CD4-positive, alpha-beta T cell treated with Interferon alpha-2 for 1 hour (primary cell): Measurements from ENCODE around the gene ST8SIA5.

Experiments used
- DNase-seq, 2 donors: peaks; one replicate each; pipeline ENCODE4 v3.0.0-alpha.2; 2020 to 2022

The ST8SIA5 gene

DNA sequence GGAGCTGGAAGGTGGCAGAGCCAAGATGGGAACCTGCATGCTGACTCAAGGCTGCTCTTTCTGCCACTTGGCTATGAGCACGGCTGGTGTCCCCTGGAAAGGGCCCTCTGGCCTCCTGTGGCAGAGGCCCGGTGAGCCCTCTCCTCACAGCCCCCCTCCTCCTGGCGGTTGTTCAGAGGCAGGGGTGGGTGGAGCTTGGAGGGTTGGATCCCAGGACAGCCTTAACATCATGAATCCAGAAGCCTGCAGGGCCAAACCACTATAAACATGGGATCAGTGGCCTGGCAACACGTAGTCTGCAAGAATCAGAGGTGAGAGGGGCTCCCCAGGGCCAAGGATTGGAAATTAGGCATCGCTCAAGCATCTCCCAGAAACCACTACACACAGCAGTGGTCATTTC is 51.3 kb downstream of the ST8SIA5 start:
- no peak for DNase-seq

DNA sequence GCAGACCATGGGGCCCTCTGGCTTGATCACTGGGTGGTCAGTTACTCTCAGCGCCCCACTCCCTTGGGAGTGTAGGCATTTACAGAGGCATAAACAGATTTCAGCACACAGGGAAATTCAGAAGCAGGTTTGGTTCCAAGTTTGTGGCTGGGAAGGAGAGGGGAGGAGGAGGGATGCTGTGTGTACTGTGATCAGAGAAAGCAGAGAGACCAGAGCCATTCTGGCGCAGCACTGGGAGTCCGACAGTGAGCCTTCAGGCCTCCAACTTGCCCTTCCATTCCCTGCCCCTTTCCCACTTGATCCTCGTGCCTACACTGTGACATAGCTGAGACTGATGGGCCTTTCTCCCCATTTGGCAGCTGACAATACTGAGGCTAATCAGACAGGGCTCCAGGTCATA is 52.0 kb downstream of the ST8SIA5 start:
- DNase-seq, result no peak

DNA sequence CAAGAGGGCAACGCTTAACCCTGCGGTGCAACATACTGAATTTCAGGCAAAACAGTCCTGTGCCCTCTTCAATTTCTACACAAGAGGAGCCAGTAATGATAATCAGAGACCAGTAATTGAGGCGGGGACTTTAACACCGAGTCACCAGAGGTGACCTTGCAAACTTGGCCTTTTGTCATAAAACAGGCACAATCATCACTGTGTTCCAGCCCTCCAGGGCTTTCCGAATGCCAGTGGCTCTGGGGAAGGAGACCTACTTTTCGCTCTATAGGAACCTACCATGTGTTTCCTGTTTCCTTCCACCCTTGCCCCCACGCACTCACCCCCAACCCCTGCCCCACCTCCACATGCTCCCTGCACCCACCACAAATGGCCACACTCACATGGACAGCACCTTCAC is 52.7 kb downstream of the ST8SIA5 start:
- DNase-seq, result no peak

DNA sequence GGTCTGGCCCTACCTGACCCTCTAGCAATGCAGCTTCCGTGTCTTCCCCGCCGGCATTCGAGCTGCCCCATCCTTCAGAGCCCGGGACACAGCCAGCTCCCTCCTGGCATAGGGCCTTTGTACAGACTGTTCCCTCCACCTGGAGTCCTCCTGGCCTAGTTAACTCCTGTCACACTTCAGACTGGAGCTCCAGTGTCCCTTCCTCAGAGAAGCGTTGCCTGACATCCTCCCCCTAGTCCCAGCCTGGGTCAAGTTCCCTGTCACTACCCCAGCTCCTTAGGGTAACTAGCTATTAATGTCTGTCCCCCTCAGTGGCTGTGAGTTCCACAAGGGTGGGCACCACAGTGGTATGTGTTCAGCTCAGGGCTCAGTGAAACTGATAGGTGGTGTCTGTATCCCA is 54.4 kb downstream of the ST8SIA5 start:
- no peak for DNase-seq

DNA sequence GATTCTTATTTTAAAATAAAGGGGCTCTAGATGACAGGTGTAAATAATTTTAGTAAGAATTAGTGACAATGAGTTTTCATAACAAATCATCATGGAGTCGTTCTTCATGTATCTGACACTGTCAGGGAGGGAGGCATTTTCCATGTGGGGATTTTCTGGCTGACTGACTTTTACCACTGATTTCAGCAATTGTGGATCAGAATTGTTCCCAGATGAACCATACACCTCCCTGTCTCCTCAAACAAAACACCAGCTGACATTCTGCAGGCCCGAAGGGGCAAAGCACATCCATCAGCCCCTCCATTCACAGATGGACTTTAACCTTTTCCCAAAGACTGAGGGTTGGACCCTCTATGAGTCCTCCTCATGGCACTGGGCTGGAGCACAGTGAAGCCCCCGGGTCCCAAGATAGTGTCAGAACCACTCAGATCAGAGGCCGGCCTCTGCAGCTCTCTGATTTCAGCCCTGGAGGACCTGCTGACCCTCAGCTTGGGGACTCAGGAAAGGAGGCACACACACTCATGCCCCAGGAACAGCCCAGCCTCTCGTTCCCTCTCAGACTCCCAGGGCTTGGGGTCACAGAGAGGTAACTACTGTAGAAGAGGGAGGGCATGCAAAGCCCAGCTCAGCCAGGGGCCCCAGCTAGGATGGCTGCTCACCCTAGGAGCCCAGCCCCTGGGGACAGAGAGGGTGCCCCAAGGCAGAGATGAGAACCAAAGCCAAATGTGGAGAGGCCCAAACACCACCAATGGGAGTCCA is 56.6 kb downstream of the ST8SIA5 start:
- no peak for DNase-seq

DNA sequence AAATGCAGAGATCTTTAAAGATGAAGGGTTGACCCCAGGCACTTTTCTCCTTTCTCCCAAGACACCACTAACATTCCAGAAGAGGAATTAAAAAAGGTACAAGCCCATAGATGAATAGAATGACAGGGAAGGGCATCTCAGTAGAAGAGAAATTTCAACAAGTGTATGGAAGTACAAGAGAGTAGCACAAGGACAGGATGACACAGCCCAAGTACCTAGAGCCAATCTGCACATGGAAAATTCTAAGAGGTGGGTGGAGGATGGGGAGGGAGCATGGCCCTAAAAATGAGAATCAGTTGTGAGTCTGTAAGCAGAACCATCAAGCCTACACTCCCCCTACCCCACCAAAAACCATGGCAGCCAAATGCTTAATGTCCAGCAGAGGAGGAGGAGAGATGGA is 60.2 kb downstream of the ST8SIA5 start:
- no peak for DNase-seq

DNA sequence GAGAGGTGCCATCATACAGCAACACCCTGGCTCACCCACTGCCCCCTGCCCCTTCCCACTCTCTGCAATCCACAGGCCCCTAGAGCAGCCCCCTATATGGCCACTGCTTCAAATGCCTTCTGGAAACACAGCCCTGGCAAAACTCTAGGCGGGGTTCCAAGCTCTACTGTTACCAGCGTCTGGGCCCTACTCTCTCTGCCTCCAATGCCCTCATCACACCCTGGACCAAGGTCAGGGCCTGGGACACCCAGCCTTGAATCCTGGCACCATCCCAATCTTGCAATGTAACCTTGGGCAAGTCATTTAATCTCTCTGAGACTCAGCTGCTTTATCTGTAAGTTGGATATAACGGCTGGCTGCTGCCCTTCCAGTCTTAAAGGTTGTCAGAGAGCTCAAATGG is 60.6 kb downstream of the ST8SIA5 start:
- no peak for DNase-seq

DNA sequence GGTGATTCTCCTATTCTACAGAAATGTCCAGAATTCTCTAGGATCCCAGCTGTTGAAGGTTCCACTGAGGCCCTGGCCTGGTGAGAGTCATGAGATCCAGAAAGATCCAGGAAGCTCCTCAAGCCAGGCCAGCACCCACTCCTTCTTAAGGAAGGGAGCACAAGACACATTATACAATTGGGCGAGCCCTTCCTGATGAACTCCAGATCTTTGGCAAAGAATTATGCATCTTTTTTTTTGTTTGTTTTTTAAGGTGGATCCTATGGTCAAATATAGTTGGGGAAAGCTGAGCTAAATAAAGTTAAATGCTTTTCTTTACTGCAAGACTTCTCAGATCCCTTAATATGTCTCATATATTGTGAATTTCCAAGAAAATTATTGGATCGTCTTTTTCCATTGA is 62.9 kb downstream of the ST8SIA5 start:
- DNase-seq, result no peak

DNA sequence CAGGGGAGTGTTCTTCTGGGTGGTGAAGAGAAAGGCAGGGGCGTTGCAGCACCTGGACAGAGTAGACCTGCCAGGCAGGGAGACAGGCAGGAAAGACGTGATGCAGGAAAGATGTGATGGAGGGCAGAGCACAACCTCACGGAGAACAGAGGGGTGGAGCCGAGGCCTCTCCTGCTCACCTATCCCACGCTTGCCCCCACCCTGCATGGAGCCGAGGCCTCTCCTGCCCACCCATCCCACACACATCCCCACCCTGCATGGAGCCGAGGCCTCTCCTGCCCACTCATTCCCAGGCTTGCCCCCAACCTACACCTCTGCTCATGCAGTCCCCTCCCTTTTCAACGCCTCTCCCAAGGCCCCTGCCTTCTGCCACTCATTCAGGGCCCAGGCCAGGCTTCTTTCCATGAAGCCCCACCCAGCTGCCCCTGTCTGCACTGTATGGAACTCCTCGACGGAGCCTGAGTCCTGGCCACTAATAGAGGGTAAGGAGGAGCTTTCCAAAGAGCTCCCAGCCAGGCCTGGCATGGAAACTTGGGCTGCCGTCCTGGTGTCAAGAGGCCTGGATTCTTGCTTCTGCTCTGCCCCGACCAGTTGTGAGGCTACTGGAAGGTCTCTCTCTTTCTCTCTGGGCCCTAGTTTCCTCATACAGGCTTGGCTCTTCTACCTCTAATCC is 67.9 kb downstream of the ST8SIA5 start:
- DNase-seq, result no peak

DNA sequence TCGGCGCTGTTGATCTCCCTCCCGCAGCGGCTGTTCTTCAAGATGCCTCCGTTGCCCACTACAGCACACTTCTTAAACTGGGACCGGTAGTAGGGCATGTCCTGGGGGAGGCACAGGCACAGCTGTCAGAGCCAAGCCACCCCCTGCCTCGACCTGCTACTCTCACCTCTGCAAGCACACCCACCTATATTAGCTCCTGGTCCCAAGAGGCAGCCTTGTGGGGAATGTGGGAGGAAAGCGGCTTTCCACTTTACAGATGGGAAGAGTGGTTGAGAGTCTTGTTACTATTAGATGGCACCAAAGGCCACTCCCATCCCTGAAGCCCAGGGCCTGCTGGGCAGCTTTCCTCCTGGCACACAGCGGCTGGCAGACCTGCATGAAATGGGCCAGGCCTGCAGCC is 70.7 kb downstream of the ST8SIA5 start:
- no peak for DNase-seq

DNA sequence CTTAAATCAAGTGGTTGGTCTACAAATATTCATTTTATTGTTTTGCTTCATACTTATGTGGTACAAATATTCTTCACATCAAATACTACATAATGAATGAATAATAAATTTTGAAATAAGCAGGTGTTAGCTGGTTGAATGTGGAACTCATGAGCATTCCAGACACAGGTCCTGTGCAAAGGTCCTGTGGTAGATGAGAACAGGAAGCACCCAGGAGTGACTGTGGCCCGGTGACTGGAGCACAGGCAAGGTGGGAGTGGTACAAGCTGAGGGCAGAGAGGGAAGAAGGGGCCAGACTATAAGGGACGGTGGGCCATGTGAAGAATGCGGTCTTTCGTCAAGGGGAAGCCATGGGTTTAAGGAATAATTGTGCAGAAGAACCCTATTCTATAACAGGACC is 73.6 kb downstream of the ST8SIA5 start:
- no peak for DNase-seq

DNA sequence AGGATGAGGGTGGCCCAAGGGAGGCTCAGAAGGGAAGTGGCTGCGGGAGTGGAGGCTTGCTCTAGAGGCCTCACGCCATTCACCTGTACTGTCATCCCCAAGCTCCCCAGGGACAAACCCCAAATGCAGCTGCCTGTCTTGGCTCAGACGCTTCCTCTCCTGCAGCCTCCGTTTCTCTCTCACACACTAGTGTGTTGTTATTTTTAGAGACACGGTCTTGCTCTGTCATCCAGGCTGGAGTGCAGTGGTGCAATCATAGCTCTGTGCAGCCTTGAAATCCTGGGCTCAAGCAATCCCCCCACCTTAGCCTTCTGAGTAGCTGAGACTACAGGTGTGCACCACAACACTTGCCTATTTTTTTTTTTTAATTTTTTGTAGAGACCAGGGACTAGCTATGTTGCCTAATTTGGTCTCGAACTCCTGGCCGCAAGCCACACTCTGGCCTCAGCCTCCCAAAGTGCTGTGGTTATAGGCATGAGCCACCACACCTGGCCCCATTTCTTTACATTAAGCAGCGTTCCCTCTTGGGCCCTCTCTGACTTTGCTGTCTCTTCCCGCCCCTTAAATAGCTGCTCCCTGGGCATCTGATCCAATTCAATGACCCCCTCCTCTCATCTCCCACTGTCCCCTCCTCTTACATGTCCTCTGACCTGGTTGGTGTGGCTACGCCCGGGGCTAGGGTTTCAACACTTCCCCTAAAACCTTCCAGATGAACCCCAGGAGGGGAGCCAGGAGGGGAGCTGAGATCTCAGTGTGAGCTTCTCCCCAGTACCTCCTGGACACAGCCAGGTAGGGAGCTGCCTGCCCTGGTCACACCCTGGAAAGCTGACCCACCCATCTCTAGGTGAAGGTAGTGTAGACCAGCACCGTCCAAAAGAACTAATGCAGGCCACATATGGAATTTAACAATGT is 75.8 kb downstream of the ST8SIA5 start:
- no peak for DNase-seq

DNA sequence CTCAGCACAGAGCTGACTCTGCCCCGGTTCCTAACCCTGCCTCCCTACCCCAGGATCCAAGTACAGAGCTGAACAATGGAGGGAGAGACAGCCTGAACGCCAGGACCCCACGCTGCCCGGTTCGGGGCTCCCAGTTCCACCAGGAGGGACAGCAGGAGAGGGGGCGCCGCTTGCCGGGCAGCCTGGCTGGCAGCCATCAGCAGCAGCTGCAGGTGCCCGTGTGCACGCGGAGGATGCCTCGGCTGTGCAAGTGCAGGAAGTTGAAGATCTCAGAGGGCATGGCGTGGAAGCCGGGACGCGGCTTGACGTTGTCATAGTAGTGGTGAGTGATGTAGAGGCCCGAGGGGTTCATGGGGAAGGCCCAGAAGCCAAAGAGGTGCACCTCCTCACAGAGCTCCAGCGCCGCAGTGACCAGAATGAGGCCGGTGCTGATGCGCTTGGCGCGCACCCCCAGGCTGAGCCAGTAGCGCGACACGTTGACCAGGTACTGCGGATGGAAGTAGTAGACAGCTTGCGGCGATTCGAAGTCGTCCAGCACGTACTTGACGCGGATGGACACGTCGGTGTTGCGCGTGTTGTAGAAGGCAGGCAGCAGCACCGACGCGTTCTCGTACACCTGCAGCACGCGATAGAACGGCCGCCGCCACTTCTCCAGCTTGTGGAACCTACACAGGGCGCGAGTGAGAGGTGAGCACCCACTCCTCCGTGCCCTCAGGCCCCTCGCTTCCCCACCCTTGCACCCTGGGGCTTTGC is 76.8 kb downstream of the ST8SIA5 start:
- no peak for DNase-seq

DNA sequence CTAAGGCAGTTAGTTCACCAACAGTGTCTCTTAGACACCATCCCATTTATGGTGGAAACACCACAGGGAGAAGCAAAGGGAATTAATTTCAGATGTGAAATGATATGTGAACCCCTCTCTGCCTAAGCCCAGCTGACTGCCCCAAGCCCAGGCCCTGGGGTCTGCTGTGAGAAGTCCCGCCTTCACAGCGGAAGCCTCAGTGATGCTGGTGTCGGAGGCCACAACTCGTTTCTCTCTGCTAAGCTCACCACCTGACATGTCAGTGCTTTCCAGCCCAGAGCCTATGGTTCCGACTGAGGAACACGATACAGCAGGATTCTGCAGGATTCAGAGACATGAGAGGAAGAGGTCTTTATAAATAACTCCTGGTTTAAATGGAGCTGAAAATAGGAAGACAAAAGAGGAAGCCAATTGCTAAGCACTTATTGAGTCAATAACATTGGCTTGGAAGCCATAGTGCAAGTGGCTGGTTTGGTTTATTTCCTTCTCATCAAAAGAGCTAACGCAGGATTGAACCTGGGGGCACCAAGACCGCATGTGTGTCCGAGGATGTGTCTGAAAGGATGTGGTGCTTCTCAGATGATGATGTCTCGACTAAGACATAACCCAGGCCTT is 78.0 kb downstream of the ST8SIA5 start:
- no peak for DNase-seq

DNA sequence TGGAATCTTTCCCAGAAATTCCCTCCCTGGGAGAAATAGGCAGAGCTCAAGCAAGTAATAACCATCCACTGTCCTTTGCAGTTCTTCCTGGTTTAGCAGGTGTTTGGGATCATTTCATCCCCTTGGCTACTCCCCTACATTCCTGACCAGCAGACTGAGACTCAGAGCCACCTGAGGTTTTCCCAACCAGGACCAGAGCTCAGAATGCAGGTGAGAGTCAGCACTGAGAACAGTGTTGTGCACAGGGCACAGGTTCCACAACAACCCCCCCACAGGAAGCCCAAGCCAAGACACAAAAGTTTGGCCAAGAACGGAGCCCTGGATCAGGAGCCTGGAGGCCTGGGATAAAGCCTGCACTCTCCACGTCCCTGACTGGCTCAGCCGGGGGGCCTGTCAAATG is 78.8 kb downstream of the ST8SIA5 start:
- no peak for DNase-seq

DNA sequence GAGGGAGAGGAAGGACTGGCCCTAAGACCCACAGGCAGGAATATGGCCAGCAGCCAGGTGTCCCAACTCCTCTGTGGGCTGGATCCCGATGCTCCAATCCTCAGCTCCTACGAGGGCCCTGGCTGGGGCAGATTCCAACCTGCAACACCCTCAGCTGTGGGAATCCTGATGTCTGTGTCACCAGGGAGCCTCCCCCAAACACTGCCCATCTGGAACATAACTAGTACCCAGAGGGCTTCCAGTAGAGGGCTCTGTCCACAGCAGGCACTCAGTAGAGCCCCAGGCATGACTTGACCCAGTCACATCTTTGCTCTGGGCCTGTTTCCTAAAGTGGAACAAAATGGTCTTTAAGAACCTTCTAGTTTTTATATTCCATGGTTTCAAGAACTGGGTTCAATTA is 79.2 kb downstream of the ST8SIA5 start:
- DNase-seq, result no peak

DNA sequence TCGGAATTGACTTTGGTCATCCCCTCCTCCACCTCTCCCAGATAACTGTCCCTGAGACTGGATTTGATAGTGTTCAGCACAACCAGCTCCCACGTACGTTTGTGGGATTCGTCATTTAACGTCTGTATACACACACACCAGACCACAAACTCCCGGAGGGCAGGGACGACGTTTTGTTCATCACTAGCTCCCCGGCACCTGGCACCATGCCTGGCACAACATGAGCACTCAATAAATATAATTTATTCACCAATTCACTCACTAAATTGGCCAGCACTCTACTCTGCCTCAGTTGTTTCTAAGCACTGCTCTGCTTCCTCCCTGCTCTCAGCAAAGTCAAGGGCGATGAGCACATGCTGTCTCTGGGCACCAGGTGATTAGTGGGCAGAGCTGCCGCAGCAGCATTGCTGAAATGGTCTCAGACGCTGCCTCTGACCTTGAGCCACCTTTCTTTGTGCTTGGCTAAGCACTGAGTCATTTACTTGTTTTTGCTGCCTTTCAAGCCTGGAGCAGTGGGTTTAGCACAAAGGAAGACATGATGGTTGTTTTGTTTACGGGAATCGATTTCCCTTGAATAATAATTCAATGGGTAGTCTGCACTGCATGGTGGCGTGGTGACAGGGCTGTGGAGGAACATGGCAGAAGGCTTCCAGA is 80.5 kb downstream of the ST8SIA5 start:
- no peak for DNase-seq

DNA sequence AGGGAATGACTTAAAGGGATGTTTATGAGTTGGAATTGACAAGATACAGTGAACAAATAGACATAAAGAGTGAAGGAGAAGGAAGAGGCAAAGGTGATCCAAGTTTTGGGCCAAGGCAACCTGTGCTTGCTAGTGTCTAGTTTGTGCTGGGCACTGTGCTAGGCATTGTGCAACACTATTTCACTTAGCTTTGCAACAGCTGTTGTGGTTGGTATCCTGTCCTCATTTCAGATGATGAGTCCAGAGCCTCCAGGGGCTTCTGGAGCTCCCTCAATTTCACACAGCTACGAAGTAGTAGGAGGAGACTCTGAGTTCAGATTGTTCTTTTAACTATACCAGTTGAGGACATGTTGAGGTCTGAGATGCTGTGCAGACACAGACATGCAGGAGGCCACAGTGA is 81.7 kb downstream of the ST8SIA5 start:
- DNase-seq, result no peak

DNA sequence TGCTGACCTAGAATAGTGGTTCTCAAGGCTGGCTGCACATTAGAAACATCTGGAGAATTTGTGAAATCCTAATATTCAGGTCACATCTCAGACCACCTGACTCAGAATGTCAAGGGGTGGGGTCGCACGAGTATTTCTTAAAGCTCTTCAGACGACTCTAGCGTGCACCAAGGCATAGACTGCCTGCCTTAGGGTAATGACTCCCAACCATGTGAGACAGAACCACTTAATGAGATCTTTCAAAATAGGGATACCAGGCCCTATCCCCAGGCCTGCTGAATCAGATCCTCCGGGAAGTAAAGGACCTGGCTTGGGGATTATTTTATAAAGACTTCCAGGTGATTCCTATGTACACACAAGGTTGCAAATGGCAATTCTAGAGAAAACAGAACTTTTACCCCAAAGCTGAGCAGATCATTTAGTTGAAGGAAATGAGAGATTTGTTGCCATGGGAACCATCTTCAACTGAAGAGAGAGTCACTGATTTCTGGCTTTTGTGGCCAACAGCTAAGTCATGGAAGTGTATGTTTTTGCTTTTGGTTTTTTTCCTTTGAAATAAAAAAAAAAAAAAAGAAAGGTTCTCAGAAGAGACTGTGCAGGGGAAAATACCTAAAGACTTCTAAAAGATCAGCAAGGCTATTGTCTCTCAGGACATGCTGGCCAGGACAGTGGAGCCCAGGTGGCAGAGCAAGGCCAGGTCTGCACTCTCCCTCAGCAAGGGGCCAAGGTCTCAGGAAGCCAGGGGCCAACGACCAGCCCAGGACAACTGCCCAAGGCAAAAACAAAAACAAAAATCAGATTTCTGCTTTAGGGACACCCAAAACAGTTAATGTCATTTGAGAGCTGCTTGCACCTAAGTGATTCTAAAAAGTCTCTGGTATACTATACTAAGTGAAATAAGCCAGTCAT is 84.5 kb downstream of the ST8SIA5 start:
- peak in 1 of 2 donors; percentile 56 for DNase-seq

DNA sequence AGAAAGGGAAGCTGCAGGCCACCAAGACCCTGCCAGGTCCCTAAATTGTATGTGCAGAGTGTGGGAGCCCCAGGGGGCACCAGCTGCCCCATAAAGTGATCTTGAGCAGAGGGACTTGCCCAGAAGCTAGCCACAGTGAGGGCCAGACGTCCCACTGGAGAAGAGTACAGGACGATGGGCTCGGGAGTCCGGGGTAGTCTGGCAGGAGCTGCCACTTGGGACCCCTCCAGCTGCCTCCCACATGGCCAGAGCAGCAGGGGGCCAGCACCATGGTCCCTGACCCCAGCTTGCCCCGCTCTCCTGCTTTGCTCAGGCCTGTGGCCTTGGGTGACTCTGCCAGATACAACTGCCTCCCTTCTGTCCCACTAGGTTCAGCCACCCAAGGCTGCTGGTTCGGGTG is 88.2 kb downstream of the ST8SIA5 start:
- DNase-seq, result no peak

DNA sequence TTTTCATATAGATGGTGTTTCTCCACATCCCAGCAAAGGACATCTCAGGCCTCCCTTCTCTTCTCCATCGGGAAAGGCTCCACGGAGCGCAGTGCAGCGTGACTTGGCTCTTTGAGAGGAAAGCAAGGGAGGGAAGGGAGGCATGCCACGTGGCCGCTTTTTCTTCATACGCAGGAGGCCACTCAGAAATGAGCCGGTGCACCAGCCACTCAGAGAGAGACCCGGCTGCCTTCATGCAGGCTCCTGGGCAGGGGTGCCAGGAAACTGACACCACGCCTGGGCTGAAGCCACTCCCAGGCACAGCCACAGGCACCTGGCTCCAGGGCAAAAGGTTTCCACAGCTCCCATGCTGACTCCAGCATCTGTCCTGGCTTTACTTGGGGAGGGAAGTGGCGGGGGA is 88.7 kb downstream of the ST8SIA5 start:
- DNase-seq, result no peak
